GM18499 (cell line): ENCODE measurements around the gene ATG13.
"Not testable (repeated sequence)": the region's sequence is repeated elsewhere in the genome, so short reads cannot be mapped to it uniquely, and the experiment has no call there.

Source experiments
- ATAC-seq: cut with Tn5 transposase; IDR thresholded peaks from one replicate; pipeline ENCODE4 v1.9.1; 2021; ENCODE audit warnings: moderate number of reproducible peaks; ENCODE audit not compliant: insufficient read depth, unreplicated experiment

ATG13 gene

GRCh38 chr11:46617134-46617971 is at the start of gene ATG13, which contains the start of gene HARBI1:
Gene ATG13, plus strand, starts transcription at chr11:46617553. Its CDS starts 26,739 bp downstream, at chr11:46644292.
Gene HARBI1, minus strand, starts transcription at chr11:46617227. Its CDS starts 990 bp downstream, at chr11:46616237.
- peak; percentile 56 for ATAC-seq

- ATAC-seq, result no peak
Measured at GRCh38 chr11:46570790-46571398, 46.5 kb upstream of the ATG13 start.

GRCh38 chr11:46574656-46575055 is 42.7 kb upstream of the ATG13 start:
- ATAC-seq, result no peak

- ATAC-seq, result no peak
Measured at GRCh38 chr11:46577058-46577457, 40.3 kb upstream of the ATG13 start.

GRCh38 chr11:46582588-46582987 is 34.8 kb upstream of the ATG13 start:
- no peak for ATAC-seq

- not testable (repeated sequence) for ATAC-seq
Measured at GRCh38 chr11:46583513-46583912, 33.8 kb upstream of the ATG13 start.

GRCh38 chr11:46588131-46588530 is 29.2 kb upstream of the ATG13 start:
- no peak for ATAC-seq

GRCh38 chr11:46588915-46589314 is 28.4 kb upstream of the ATG13 start:
- no peak for ATAC-seq

GRCh38 chr11:46590740-46591605 is 26.4 kb upstream of the ATG13 start:
- no peak for ATAC-seq

GRCh38 chr11:46593550-46594373 is 23.6 kb upstream of the ATG13 start, which contains the start of gene AMBRA1:
Gene AMBRA1, minus strand, starts transcription at chr11:46594023. Its CDS starts 45,643 bp downstream, at chr11:46548380.
- ATAC-seq, result peak; percentile 52

GRCh38 chr11:46594374-46594700 is 23.0 kb upstream of the ATG13 start:
- ATAC-seq, result no peak

GRCh38 chr11:46594785-46595184 is 22.6 kb upstream of the ATG13 start:
- no peak for ATAC-seq

GRCh38 chr11:46597155-46597554 is 20.2 kb upstream of the ATG13 start:
- ATAC-seq, result no peak

GRCh38 chr11:46597609-46598219 is 19.6 kb upstream of the ATG13 start:
- no peak for ATAC-seq

- ATAC-seq, result no peak
Measured at GRCh38 chr11:46599340-46600193, 17.8 kb upstream of the ATG13 start.

GRCh38 chr11:46600194-46600960 is 17.0 kb upstream of the ATG13 start:
- ATAC-seq, result no peak

- ATAC-seq, result no peak
Measured at GRCh38 chr11:46601129-46601528, 16.2 kb upstream of the ATG13 start.
